ENCODE data around the gene CSNK1E.

- TF ChIP-seq POLR2A (IDR thresholded peaks at IDR 0.05; ENCODE audit: low read depth, low read length) (no peak), CTCF (conservative IDR thresholded peaks at IDR 0.05; ENCODE audit: low read depth, low read length) (no peak), NFE2L2 (IDR thresholded peaks at IDR 0.05; ENCODE audit: low read depth, low read length) (no peak), ELK1 (IDR thresholded peaks at IDR 0.05; ENCODE audit: borderline replicate concordance, low read depth, low read length) (no peak), MAZ (IDR thresholded peaks at IDR 0.05; ENCODE audit: borderline replicate concordance, low read depth, low read length) (no peak), RAD21 (IDR thresholded peaks at IDR 0.05; ENCODE audit: low read length) (no peak)
These were observed 17.8 kb upstream of the CSNK1E start for GRCh38 chr22:38335077-38335476.

Data from IMR-90 (cell line).